ENCODE measurements around the gene YBEY.
"Not testable (repeated sequence)": the region's sequence is repeated elsewhere in the genome, so short reads cannot be mapped to it uniquely, and the experiment has no call there.

YBEY gene

GRCh38 chr21:46308431-46308830, 22.3 kb downstream of the YBEY start:
- DNase-seq, result no peak

DNA sequence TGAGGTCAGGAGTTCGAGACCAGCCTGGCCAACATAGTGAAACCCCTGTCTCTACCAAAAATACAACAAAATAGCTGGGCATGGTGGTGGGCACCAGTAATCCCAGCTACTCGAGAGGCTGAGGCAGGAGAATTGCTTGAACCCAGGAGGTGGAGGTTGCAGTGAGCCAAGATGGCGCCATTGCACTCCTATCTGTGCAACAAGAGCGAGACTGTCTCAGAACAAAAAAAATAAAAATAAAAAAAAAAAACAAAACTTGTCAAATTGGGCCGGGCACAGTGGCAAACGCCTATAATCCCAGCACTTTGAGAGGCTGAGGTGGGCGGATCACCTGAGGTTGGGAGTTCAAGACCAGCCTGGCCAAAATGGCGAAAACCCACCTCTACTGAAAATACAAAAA, 24.1 kb downstream of the YBEY start:
- not testable (repeated sequence) for DNase-seq

DNA sequence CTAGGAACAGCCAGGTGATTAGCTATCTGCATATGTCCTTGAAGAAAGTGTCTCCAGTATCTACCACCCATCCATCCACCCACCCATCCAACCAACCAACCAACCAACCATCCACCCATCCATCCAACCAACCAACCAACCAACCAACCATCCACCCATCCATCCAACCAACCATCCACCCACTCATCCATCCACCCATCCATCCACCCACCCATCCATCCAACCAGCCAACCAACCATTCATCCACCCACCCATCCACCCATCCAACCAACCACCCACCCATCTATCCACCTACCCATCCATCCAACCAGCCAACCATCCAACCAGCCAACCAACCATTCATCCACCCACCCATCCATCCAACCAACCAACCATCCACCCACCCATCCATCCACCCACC, 25.4 kb downstream of the YBEY start:
- DNase-seq, result no peak

- DNase-seq, result no peak
Observed at GRCh38 chr21:46312949-46313348, 26.8 kb downstream of the YBEY start.

DNA sequence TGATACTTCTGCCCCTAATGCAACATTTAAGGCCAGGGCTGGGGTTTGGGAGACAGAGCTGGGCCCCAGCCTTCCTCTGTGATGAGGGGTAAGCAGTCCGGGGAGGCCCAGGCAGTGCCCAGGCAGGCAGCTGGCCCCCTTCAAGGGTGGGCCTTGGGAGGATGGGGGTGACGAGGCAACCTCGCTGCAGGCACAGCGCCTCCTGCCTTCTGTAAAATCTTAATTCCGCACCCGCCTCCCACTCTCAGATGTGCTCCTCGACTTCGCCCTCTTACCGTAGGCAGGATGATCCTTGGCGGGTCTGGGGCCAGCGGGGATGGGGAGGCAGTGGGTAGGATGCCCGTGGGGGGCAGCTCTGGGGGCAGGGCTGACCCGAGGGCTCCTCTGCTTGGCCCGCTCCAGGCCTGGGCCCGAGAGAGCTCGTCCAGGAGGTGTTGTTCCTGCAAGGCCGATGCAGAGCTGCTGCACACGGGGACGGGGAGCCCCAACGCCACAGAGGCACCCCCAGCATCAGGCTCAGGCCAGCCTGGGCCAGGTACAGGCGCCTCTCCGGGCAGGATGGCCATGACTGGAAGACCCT, 28.4 kb downstream of the YBEY start:
- no peak for DNase-seq

DNA sequence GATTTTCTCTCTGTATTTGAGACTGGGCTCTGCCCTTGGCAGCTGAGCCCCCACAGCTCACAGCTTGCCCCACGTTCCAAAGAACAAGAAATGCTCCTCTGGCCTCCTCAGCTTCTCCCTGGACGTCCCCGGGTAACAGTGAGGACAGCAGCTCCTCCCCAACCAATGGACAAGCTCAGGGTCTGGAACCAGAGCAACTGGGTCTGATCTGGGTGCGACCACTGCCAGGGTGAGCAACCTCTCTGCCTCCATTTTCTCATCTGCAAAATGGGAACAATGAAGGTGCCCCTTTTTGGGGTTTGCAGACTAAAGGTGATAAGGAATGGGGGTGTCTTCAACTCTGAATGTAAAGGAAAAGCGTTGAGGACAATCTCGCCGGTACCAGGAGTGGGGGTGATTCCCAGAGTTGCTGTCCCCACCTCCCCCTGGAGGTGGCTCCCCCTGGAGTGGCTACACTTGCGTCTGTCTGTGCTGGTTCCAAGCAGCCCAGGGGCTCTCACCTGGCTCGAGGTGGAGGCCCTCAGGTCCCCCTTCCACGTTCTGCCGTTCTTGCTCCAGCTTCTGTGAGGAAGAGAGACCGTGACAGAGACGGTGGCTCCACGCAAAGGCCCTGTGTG, 30.7 kb downstream of the YBEY start:
- DNase-seq, result no peak

DNA sequence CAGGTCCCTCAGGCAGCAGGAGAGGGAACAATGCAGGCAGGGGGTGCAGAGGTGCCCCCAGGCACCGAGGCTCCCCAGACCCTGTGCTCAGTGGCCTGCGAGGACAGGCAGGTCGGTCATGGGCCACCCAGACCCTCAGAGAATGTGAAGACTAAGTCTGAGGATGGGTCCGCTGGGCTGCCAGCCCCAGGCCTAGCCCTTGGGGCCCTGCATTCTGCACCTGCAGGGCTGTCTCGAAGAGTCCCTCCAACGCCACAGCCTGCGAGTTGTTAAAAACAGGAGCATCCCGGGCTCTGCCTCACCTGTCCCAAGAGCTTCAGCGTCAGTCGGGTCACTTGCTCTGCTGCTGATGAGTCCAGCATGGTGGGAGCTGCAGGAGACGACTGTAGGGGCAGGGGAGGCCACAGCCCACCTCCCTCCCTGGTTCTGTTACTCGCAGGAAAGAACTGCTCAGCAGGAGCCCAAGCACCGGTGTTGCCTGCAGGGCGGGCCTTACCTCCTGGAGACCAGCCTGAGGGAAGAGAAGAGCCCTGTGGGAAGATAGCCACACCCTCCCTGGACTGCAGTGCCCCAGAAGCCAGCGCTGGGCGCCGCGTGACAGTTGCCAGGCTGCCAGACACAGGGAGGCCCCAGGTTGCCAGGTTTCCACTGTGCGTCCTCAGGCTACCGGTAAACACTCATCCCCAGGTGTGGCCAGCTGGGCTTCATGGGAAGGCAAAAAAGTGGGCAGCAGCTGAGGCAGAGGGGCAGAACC, 31.7 kb downstream of the YBEY start:
- DNase-seq, result peak; percentile 82

DNA sequence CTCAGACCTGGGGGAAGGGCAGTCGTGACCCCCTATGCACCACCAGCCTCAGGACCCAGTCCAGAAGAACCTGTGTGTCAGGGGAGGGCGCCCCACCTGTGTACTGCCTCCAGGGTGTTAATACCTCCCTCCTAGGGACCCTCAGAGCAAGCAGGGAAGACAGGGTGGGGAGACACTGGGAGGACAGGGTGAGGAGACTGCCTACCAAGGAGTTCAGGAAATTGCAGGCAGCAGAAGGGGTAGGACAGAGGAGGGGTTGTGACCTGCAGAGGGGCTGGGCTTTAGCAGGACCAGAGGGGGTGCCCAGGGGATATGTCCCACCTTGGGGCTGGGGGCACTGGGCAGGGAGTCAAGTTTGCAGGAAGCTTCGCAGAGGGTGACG, 32.3 kb downstream of the YBEY start:
- DNase-seq, result no peak

GRCh38 chr21:46319186-46319585, 33.0 kb downstream of the YBEY start:
- DNase-seq, result no peak

DNA sequence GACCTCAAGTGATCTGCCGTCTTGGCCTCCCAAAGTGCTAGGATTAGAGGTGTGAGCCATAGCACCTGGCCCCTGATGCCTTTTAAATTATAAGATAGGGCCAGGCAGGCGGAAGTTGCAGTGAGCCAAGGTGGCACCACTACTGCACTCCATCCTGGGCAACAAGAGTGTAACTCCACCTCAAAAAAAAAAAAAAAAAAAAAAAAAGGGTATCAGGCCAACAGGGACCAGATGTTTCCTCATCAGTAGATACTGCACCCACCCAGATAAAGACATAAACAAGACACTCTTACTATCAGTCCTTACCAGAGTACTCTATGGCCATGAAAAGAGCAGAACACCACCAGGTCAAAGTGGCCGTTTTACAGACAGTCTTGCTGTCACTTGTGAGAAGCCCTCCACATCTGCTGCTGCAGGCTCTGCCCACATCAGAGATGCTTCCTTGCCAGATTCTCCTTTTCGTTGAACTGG, 34.2 kb downstream of the YBEY start:
- no peak for DNase-seq

DNA sequence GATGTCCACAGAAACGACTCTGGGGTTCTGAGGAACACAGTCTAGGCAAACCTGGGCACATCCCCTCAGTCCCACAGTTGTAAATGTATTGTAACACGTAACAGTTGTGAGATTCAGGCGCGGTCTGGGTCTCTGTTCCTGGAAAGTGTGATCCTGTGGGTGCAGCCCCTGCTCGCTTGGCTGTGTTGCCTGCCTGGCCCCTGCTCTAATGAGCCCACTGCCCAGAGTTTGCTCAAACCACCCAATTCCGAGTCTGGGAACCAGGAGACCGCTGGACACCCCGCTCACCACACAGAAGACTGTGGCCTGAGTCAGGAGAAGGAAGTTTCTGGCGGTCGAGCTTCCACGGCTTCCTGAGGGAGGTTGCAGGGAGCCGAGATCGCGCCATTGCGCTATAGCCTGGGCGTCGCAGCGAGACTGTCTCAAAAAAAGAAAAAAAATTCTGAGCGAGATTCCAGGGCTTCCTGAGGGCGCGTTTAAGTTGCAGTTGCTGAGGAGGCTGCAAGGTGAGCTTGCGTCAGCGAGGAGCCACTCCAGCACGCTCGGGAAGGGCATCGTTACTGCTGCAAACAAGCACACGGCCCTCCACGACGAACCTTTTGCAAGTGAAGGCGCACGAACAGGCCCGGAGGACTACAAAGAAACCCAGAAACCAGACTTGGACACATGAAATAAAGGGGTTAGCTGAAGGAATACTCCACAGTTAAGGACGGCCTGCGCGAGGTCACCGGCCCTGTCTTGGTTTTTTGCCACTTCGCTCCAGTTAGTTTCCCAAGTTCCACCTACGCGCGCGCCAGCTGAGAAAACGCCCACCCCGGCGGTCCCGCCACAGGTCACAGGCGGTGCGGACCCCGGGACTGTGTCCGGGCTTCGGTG, 36.4 kb downstream of the YBEY start:
- DNase-seq, result no peak

GRCh38 chr21:46323227-46323709, 37.1 kb downstream of the YBEY start:
- DNase-seq, result no peak

DNA sequence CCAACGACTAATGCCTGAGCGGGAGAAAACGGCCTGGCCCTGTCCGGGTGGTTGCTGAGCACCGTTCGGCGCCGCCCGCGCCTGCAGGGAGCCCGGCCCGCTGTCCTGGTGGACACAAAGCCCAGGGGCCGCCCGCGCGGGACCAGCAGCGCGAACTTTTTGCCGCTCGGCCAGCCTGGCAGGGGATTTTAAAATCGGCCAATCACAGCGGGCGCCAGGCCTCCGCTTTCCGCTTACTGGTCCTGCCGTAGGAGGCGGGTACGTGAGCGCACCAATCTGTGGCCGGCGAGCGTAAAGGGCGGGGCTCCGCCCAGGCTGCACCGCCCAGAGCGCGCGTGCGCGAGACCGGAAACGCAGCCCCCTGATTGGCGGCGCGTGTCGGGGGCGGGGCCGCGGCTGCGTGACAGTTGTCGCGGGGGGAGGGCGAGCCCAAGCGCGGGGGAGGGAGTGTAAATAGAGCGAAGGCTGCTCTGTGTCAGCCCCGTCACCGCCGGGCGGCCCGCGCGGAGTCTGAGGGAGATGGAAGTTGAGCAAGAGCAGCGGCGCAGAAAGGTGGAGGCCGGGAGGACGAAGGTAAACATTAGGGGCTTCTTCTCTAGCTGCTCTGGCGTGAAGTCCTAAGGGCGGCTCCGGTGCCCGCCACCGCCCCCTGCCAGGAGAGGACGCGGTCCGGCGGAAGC, 37.7 kb downstream of the YBEY start, which contains the start of the genes C21orf58 and PCNT:
Gene C21orf58, minus strand, starts transcription at position 161 of the 680 bp plus-strand sequence. CDS start 1,132 bp downstream, outside the sequence.
Gene PCNT, plus strand, starts transcription at position 447 of the 680 bp plus-strand sequence. Its CDS starts 73 bp downstream, at position 520.
- peak; percentile 92 for DNase-seq

- DNase-seq, result peak; percentile 48
Observed at GRCh38 chr21:46324390-46325072, 38.4 kb downstream of the YBEY start.

GRCh38 chr21:46325073-46325912, 39.2 kb downstream of the YBEY start:
- no peak for DNase-seq

GRCh38 chr21:46326110-46326703, 40.1 kb downstream of the YBEY start:
- DNase-seq, result no peak

GRCh38 chr21:46327711-46328110, 41.6 kb downstream of the YBEY start:
- DNase-seq, result no peak

DNA sequence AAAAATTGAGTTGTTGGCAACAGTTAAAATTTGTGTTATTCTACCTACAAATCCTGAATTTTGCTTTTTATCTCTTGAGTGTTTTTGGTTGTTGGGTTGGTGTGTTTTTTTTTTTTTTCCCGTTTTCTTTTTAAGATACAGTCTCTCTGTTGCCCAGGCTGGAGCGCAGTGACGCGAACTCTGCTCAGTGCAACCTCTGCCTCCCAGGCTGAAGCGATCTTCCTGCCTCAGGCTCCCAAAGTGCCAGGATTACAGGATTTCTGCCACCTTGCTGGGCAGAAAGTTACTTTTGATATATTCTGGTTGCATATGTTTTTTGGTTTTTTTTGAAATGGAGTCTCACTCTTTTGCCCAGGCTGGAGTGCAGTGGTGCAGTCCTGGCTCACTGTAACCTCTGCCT, 42.0 kb downstream of the YBEY start:
- no peak for DNase-seq

DNA sequence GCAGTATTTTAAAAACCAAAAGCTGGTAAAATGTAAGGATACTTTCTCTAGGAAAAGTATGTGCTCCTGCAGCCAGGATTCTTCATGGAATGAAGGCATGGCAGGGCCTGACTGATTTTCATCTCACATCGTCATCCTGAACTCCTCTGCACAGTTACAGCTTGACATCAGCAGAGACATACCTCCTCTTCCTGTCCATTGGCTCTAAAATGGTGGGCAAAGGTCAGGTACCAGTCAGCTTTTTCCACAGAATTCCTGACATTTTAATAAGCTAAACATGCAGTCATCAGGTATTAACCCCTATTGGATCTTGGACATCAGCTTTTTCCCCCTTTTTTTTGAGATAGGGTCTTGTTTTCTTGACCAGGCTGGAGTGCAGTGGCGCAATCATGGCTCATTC, 43.7 kb downstream of the YBEY start:
- no peak for DNase-seq

Measured in NCI-H1417 treated with DMSO at 0.1 percent for 48 hours (cell line).